SK-N-SH treated with all-trans-retinoic acid at 6 μM for 48 hours (cell line): Measurements from ENCODE around the gene SCRN1.

ENCODE experiments used
- ATAC-seq: fragments of 200-7000 bp; cut with Tn5 transposase; 3 replicates; pipeline ENCODE4 v1.9.1; 2020; ENCODE audit warnings: mild to moderate bottlenecking, moderate library complexity
- CSDC2 ChIP-seq: fragments of 250-450 bp; sonication (Bioruptor Pico); IDR thresholded peaks from 2 replicates; pipeline ENCODE4 v1.5.0; 2020; ENCODE audit warnings: mild to moderate bottlenecking, moderate library complexity
- CSRNP3 ChIP-seq: fragments of 250-450 bp; sonication (Bioruptor Pico); IDR thresholded peaks from 2 replicates; pipeline ENCODE4 v1.5.1; 2021; ENCODE audit warnings: mild to moderate bottlenecking, moderate library complexity
- ESRRG ChIP-seq: fragments of 250-450 bp; sonication (Bioruptor Pico); IDR thresholded peaks from 2 replicates; pipeline ENCODE4 v1.6.1; 2021; ENCODE audit warnings: mild to moderate bottlenecking
- GLIS3 ChIP-seq: fragments of 250-450 bp; sonication (Bioruptor Pico); IDR thresholded peaks from 2 replicates; pipeline ENCODE4 v1.5.0; 2020; ENCODE audit warnings: mild to moderate bottlenecking, moderate library complexity
- ISL1 ChIP-seq: fragments of 250-450 bp; sonication (Bioruptor Pico); IDR thresholded peaks from 2 replicates; pipeline ENCODE4 v2.1.2; 2022; ENCODE audit warnings: mild to moderate bottlenecking, moderate library complexity
- OSR1 ChIP-seq: fragments of 250-450 bp; sonication (Bioruptor Pico); IDR thresholded peaks from 2 replicates; pipeline ENCODE4 v1.8.0; 2022; ENCODE audit warnings: moderate library complexity, mild to moderate bottlenecking, inconsistent platforms
- PATZ1 ChIP-seq: fragments of 250-450 bp; sonication (Bioruptor Pico); IDR thresholded peaks from 2 replicates; pipeline ENCODE4 v1.8.0; 2020; ENCODE audit warnings: mild to moderate bottlenecking, moderate library complexity, borderline replicate concordance
- POU6F1 ChIP-seq: fragments of 250-450 bp; sonication (Bioruptor Pico); IDR thresholded peaks from 2 replicates; pipeline ENCODE4 v1.8.0; 2021; ENCODE audit warnings: low read depth, mild to moderate bottlenecking, moderate library complexity, borderline replicate concordance
- PPARA ChIP-seq: fragments of 250-450 bp; sonication (Bioruptor Pico); IDR thresholded peaks from 2 replicates; pipeline ENCODE4 v1.5.0; 2020; ENCODE audit warnings: mild to moderate bottlenecking, borderline replicate concordance
- SNAI2 ChIP-seq: fragments of 250-450 bp; sonication (Bioruptor Pico); IDR thresholded peaks from 2 replicates; pipeline ENCODE4 v1.5.0; 2020; ENCODE audit warnings: mild to moderate bottlenecking, moderate library complexity
- TCF4 ChIP-seq: fragments of 250-450 bp; sonication (Bioruptor Pico); IDR thresholded peaks from 2 replicates; pipeline ENCODE4 v1.8.0; 2021; ENCODE audit warnings: mild to moderate bottlenecking, moderate library complexity, borderline replicate concordance
- TOX ChIP-seq: fragments of 250-450 bp; sonication (Bioruptor Pico); IDR thresholded peaks from 2 replicates; pipeline ENCODE4 v1.8.0; 2021; ENCODE audit warnings: mild to moderate bottlenecking, moderate library complexity, borderline replicate concordance
- TSHZ2 ChIP-seq: fragments of 250-450 bp; sonication (Bioruptor Pico); IDR thresholded peaks from 2 replicates; pipeline ENCODE4 v1.5.0; 2020; ENCODE audit warnings: mild to moderate bottlenecking, moderate library complexity
- ZC3H10 ChIP-seq: fragments of 250-450 bp; sonication (Bioruptor Pico); IDR thresholded peaks from 2 replicates; pipeline ENCODE4 v1.5.1; 2021; ENCODE audit warnings: mild to moderate bottlenecking, moderate library complexity
- ZFP3 ChIP-seq: fragments of 250-450 bp; sonication (Bioruptor Pico); IDR thresholded peaks from 2 replicates; pipeline ENCODE4 v1.5.0; 2020; ENCODE audit warnings: mild to moderate bottlenecking, moderate library complexity
- ZFP30 ChIP-seq: fragments of 450-650 bp; formaldehyde crosslinking; IDR thresholded peaks from 2 replicates; pipeline ENCODE4 v1.5.0; 2022; ENCODE audit warnings: mild to moderate bottlenecking, moderate library complexity
- ZNF565 ChIP-seq: fragments of 450-650 bp; formaldehyde crosslinking; conservative IDR thresholded peaks from 2 replicates; pipeline ENCODE4 v1.5.0; 2020; ENCODE audit warnings: low read depth, mild to moderate bottlenecking, moderate library complexity
- ZNF70 ChIP-seq: fragments of 450-650 bp; formaldehyde crosslinking; IDR thresholded peaks from 2 replicates; pipeline ENCODE4 v1.5.0; 2020; ENCODE audit warnings: mild to moderate bottlenecking, moderate library complexity
- ZNF8 ChIP-seq: fragments of 450-650 bp; formaldehyde crosslinking; IDR thresholded peaks from 2 replicates; pipeline ENCODE4 v1.5.0; 2020; ENCODE audit warnings: mild to moderate bottlenecking, moderate library complexity
- TF ChIP-seq, protein P1 (sequence below): fragments of 250-450 bp; sonication (Bioruptor Pico); IDR thresholded peaks from 2 replicates; pipeline ENCODE4 v1.5.1; 2020; ENCODE audit warnings: low read depth, mild to moderate bottlenecking, moderate library complexity

SCRN1 gene

DNA sequence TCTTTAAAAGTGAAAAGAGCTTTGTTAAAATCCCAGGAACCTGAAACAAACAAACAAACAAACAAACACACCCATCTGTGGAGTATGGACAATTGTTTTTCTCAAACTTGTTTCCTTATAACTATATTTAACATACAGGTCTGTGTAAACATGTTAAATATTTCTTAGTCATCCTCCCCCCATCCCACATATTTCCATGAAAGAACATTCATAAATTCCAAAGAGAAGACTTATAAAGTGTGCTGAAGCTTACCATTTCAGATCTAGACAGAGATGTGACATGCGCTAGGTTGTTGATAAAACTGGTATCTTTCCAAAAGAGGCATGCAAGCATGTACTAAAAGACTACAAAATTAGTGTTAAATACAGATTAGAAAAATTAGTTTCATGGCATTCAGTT is 30.4 kb upstream of the SCRN1 start (continued):
- no peak for TF ChIP-seq ZNF70
- TF ChIP-seq ZFP3 = no peak
- no peak for TF ChIP-seq TOX (CRISPR knock-in tag)

DNA sequence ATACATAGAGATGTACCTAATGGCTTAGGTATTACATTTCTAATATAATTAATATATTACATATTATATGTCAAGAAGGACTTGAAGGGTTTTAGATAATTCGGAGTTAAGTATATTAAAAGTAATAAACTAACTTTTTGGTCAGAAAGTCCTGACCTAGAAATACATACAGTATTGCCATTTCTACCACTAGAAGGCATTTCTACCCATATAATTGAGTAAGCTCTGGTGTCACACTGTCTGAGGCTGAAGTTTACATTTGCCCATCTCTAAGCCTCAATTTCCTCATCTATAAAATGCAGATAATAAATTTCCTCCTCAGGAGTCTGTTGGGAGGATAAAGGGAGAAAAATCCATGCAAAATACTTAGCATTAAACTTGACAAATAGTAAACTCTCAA is 29.8 kb upstream of the SCRN1 start:
- peak; percentile 88 for ATAC-seq
- no peak for TF ChIP-seq ZFP30 (CRISPR knock-in tag)
- no peak for TF ChIP-seq SNAI2 (CRISPR knock-in tag)
- TF ChIP-seq PPARA (CRISPR knock-in tag) = no peak
- TF ChIP-seq CSRNP3 (CRISPR knock-in tag) = no peak

DNA sequence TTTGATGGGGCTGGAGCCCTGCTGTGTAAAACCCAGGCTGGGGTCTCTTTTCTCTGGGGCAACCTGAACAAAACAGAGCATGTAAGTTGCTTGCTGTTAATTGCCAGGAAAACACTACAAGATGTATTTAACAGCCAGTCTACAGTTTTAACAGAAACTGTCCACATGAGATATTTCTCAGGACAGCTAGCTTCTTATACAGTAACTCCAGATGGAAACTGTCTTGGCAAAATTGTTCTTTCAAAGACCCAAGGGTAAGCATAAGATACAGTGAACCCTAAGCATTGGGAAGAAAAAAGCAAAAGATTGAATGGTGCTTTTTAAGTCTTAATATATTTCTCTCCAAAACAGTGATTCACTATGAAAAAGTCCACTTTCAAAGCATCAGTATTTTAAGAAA is 28.9 kb upstream of the SCRN1 start:
- ATAC-seq = no peak
- TF ChIP-seq PATZ1 (no peak), CSRNP3 (CRISPR knock-in tag) (no peak), ESRRG (CRISPR knock-in tag) (no peak), TCF4 (no peak), ZNF565 (CRISPR knock-in tag) (no peak), ZNF8 (no peak), ISL1 (no peak), ZC3H10 (CRISPR knock-in tag) (no peak), GLIS3 (CRISPR knock-in tag) (no peak), ZFP3 (no peak)
- TF ChIP-seq, protein P1, sequence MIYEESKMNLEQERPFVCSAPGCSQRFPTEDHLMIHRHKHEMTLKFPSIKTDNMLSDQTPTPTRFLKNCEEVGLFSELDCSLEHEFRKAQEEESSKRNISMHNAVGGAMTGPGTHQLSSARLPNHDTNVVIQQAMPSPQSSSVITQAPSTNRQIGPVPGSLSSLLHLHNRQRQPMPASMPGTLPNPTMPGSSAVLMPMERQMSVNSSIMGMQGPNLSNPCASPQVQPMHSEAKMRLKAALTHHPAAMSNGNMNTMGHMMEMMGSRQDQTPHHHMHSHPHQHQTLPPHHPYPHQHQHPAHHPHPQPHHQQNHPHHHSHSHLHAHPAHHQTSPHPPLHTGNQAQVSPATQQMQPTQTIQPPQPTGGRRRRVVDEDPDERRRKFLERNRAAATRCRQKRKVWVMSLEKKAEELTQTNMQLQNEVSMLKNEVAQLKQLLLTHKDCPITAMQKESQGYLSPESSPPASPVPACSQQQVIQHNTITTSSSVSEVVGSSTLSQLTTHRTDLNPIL (CRISPR knock-in tag) = no peak

GRCh38 chr7:30012757-30013156 is 23.2 kb upstream of the SCRN1 start:
- TF ChIP-seq OSR1 (CRISPR knock-in tag) (no peak), ZFP30 (CRISPR knock-in tag) (no peak), POU6F1 (CRISPR knock-in tag) (no peak), CSDC2 (no peak)

GRCh38 chr7:30010021-30010420 is 20.4 kb upstream of the SCRN1 start:
- no peak for TF ChIP-seq TSHZ2 (CRISPR knock-in tag)
- TF ChIP-seq ISL1 = no peak
- TF ChIP-seq ZFP3 = no peak
- ATAC-seq = no peak

More at GRCh38 chr7:30012757-30013156, 23.2 kb upstream of the SCRN1 start:
- no peak for ATAC-seq
